Gastrocnemius medialis (tissue), 4 donors: ENCODE data around the gene PIGM.

Experiments
- POLR2A ChIP-seq, 2 donors: fragments of 450-650 bp; IDR thresholded peaks; one replicate each; pipeline ENCODE4 v1.6.1; 2017; ENCODE audit warnings: antibody characterized with exemption in 2 of 2, mild to moderate bottlenecking in 2 of 2, moderate library complexity in 2 of 2
- TF ChIP-seq, protein P1 (sequence below), 5 experiments: fragments of 450-650 bp in 3 of 5; fragments of 200-600 bp in 2 of 5; sonication (generic) in 2 of 5; IDR thresholded peaks in 4 of 5; conservative IDR thresholded peaks in 1 of 5; 1 replicate in 4 of 5; 2 replicates in 1 of 5; pipeline ENCODE4 v1.5.1; 2016 to 2019; ENCODE audit warnings: antibody characterized with exemption in 5 of 5, mild to moderate bottlenecking in 3 of 5, moderate library complexity in 3 of 5

GRCh38 chr1:160076295-160076694 is 44.5 kb upstream of the PIGM start:
- TF ChIP-seq, protein P1, sequence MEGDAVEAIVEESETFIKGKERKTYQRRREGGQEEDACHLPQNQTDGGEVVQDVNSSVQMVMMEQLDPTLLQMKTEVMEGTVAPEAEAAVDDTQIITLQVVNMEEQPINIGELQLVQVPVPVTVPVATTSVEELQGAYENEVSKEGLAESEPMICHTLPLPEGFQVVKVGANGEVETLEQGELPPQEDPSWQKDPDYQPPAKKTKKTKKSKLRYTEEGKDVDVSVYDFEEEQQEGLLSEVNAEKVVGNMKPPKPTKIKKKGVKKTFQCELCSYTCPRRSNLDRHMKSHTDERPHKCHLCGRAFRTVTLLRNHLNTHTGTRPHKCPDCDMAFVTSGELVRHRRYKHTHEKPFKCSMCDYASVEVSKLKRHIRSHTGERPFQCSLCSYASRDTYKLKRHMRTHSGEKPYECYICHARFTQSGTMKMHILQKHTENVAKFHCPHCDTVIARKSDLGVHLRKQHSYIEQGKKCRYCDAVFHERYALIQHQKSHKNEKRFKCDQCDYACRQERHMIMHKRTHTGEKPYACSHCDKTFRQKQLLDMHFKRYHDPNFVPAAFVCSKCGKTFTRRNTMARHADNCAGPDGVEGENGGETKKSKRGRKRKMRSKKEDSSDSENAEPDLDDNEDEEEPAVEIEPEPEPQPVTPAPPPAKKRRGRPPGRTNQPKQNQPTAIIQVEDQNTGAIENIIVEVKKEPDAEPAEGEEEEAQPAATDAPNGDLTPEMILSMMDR (IDR thresholded peaks at IDR 0.05 in 4 of 5, conservative IDR thresholded peaks at IDR 0.05 in 1 of 5): no peak
- TF ChIP-seq POLR2A (IDR thresholded peaks at IDR 0.05): no peak
